Panc1 (cell line): ENCODE results near the gene CD44. TPM values are rescaled to one million over a fixed set of nuclear protein-coding genes. Genes with fewer than 3 reads are reported as not detected.

Experiments used
- ATAC-seq: fragments of 200-7000 bp; cut with Tn5 transposase; 2 replicates; pipeline ENCODE4 v1.9.1; 2020; ENCODE audit warnings: mild to moderate bottlenecking, moderate library complexity
- BruUV-seq: library from RNA; stranded (reverse); fragments of 400-500 nt; replicated peaks from 2 replicates; lab custom pipeline; 2021; lab: Mats Ljungman, UMichigan
- CTCF ChIA-PET: fragments of 300-600 bp; sonication (Branson Sonifier 250); formaldehyde crosslinking; loops from one replicate; lab custom pipeline; 2022; ENCODE audit warnings: antibody characterized with exemption; lab: Charles Lee
- POLR2A ChIA-PET: fragments of 300-600 bp; sonication (Branson Sonifier 250); formaldehyde crosslinking; loops from one replicate; lab custom pipeline; 2022; ENCODE audit warnings: antibody characterized with exemption; lab: Charles Lee
- DNase-seq: peaks from one replicate; pipeline ENCODE4 v3.0.0-alpha.2; 2010; ENCODE audit warnings: low read depth, low spot score
- H3K27ac ChIP-seq: 2 replicates; pipeline ENCODE4 v1.5.1; 2011; ENCODE audit warnings: mild to moderate bottlenecking, low read length, inconsistent platforms
- H3K27me3 ChIP-seq: fragments of 200-500 bp; sonication (Bioruptor generic); 2 replicates; pipeline ENCODE4 v1.6.0; 2014; ENCODE audit warnings: low read length, inconsistent platforms; ENCODE audit not compliant: control insufficient read depth, insufficient read depth
- H3K36me3 ChIP-seq: fragments of 200-500 bp; sonication (Bioruptor generic); 2 replicates; pipeline ENCODE4 v1.5.1; 2014; ENCODE audit warnings: inconsistent platforms, mild to moderate bottlenecking, low read length, moderate library complexity; ENCODE audit not compliant: control insufficient read depth, insufficient read depth
- H3K4me1 ChIP-seq: 2 replicates; pipeline ENCODE4 v1.5.1; 2011; ENCODE audit warnings: inconsistent platforms, mild to moderate bottlenecking, low read length, moderate library complexity; ENCODE audit not compliant: control insufficient read depth, insufficient read depth
- H3K4me3 ChIP-seq, 2 experiments: 2 replicates each; pipeline ENCODE4 v1.5.1; 2011 to 2012; ENCODE audit warnings: low read depth in 2 of 2, low read length in 2 of 2, mild to moderate bottlenecking in 2 of 2, inconsistent platforms in 1 of 2, moderate library complexity in 1 of 2
- H3K9me3 ChIP-seq: fragments of 200-500 bp; sonication (Bioruptor generic); 2 replicates; pipeline ENCODE4 v1.5.1; 2014; ENCODE audit warnings: low read depth, mild to moderate bottlenecking, inconsistent platforms, low read length, moderate library complexity; ENCODE audit not compliant: control insufficient read depth, insufficient read depth
- CTCF ChIP-seq: fragments of 450-650 bp; IDR thresholded peaks from 2 replicates; pipeline ENCODE4 v1.5.1; 2017; ENCODE audit warnings: mild to moderate bottlenecking
- POLR2AphosphoS5 ChIP-seq: IDR thresholded peaks from 2 replicates; pipeline ENCODE4 v1.6.1; 2012; ENCODE audit warnings: mild to moderate bottlenecking, low read depth, low read length, moderate library complexity
- SIN3A ChIP-seq: IDR thresholded peaks from 2 replicates; pipeline ENCODE4 v1.6.1; 2012; ENCODE audit warnings: low read depth, mild to moderate bottlenecking, low read length, moderate library complexity, borderline replicate concordance; ENCODE audit not compliant: insufficient read depth
- TCF7L2 ChIP-seq: IDR thresholded peaks from 2 replicates; pipeline ENCODE4 v1.6.1; 2011; ENCODE audit warnings: mild to moderate bottlenecking, low read depth, low read length, inconsistent platforms
- in situ Hi-C: cut with HindIII; loops from 2 replicates; pipeline ENCODE4 v1.10.0; 2016; ENCODE audit warnings: low sequenced_read_pairs, low pct_unique_long_range_greater_than_20kb
- intact Hi-C: fragments of 100-400 bp; cut with micrococcal nuclease; formaldehyde crosslinking; loops from one replicate; pipeline ENCODE4 v1.10.0; 2022; ENCODE audit not compliant: unreplicated experiment
- total RNA-seq: library from RNA; stranded (reverse); gene quantifications from one replicate; pipeline ENCODE4 v1.2.1, GENCODE V29; 2021; ENCODE audit not compliant: unreplicated experiment
- TF ChIP-seq, protein P1 (sequence below), 2 experiments: IDR thresholded peaks; 2 replicates each; pipeline ENCODE4 v1.6.1; 2011 to 2012; ENCODE audit warnings: low read depth in 2 of 2, control low read depth in 1 of 2, low read length in 1 of 2, mild to moderate bottlenecking in 1 of 2, moderate library complexity in 1 of 2; ENCODE audit not compliant: insufficient read depth in 1 of 2

Gene CD44
- total RNA-seq, 1 experiment from 2014 or later, result 1,819 TPM

GRCh38 chr11:35131886-35132285 is 7.1 kb upstream of the CD44 start:
- H3K36me3 ChIP-seq, result no peaks in the 10 kb centered on the region
- intact Hi-C loops (no loop called here), in situ Hi-C loops (no loop called here)
- ATAC-seq (no peak), DNase-seq (no peak)
- ChIA-PET CTCF (no interaction called here), POLR2A (no interaction called here)
- H3K27ac ChIP-seq, result peak overlapping the region; percentile 62; the same call in 1 of the 2 replicates
- H3K27me3 ChIP-seq, result no peaks in the 10 kb centered on the region
- no peaks in the 10 kb centered on the region for H3K9me3 ChIP-seq
- H3K4me1 ChIP-seq, result peaks cover 23% of the 10 kb centered on the region
- H3K4me3 ChIP-seq, result no peak overlapping the region
- TF ChIP-seq, protein P1, sequence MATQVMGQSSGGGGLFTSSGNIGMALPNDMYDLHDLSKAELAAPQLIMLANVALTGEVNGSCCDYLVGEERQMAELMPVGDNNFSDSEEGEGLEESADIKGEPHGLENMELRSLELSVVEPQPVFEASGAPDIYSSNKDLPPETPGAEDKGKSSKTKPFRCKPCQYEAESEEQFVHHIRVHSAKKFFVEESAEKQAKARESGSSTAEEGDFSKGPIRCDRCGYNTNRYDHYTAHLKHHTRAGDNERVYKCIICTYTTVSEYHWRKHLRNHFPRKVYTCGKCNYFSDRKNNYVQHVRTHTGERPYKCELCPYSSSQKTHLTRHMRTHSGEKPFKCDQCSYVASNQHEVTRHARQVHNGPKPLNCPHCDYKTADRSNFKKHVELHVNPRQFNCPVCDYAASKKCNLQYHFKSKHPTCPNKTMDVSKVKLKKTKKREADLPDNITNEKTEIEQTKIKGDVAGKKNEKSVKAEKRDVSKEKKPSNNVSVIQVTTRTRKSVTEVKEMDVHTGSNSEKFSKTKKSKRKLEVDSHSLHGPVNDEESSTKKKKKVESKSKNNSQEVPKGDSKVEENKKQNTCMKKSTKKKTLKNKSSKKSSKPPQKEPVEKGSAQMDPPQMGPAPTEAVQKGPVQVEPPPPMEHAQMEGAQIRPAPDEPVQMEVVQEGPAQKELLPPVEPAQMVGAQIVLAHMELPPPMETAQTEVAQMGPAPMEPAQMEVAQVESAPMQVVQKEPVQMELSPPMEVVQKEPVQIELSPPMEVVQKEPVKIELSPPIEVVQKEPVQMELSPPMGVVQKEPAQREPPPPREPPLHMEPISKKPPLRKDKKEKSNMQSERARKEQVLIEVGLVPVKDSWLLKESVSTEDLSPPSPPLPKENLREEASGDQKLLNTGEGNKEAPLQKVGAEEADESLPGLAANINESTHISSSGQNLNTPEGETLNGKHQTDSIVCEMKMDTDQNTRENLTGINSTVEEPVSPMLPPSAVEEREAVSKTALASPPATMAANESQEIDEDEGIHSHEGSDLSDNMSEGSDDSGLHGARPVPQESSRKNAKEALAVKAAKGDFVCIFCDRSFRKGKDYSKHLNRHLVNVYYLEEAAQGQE (IDR thresholded peaks at IDR 0.05; ENCODE audit: insufficient read depth in 1 of 2, low read depth in 2 of 2, low read length in 1 of 2), result no peak
- BruUV-seq, result no TSS peak

DNA sequence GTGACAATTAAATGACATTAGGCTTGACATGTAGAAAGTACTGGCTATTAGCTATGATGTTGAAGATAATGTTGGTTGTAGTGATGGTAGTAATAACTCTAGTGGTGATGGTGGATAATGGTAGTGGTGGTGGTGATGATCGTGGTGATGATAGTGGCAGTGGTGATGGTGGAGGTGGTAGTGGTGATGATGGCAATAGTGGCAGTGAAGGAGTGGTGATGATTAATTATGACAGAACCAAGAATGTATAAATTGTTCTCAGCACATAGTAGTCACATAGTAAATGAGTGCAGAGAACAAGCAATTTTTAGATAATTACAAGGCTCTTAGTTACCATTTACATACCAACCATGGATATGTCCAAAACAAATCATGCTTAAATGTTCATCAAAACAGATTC is 5.3 kb upstream of the CD44 start:
- no peaks in the 10 kb centered on the region for H3K27me3 ChIP-seq
- H3K36me3 ChIP-seq, result no peaks in the 10 kb centered on the region
- no peak overlapping the region for H3K4me3 ChIP-seq
- in situ Hi-C loops, result no loop called here
- TF ChIP-seq CTCF, result no peak
- TF ChIP-seq TCF7L2, result no peak
- no peak for TF ChIP-seq POLR2AphosphoS5
- TF ChIP-seq, protein P1 (IDR thresholded peaks at IDR 0.05; ENCODE audit: insufficient read depth in 1 of 2, low read depth in 2 of 2, low read length in 1 of 2), result no peak
- TF ChIP-seq SIN3A, result no peak
- ChIA-PET CTCF (no interaction called here), POLR2A (no interaction called here)
- H3K27ac ChIP-seq, result peak overlapping the region; percentile 63; the same call in 1 of the 2 replicates
- BruUV-seq, result no TSS peak
- no peaks in the 10 kb centered on the region for H3K9me3 ChIP-seq
- peaks cover 38% of the 10 kb centered on the region for H3K4me1 ChIP-seq
- DNase-seq, result no peak
- intact Hi-C loops, result no loop called here
- no peak for ATAC-seq
